IgD-negative memory B cell (primary cell): ENCODE data around the gene RTN4IP1. TPM values are rescaled to one million over a fixed set of nuclear protein-coding genes. Genes with fewer than 3 reads are reported as not detected.

ENCODE experiments used
- H3K27ac Mint-ChIP-seq, 3 donors: one replicate each; pipeline ENCODE4 v1.8.0; 2020 to 2022; ENCODE audit warnings: mild to moderate bottlenecking in 3 of 3, mixed read lengths in 3 of 3, moderate library complexity in 1 of 3
- H3K27me3 Mint-ChIP-seq: one replicate; pipeline ENCODE4 v1.8.0; 2021; ENCODE audit warnings: mixed read lengths
- H3K36me3 Mint-ChIP-seq: one replicate; pipeline ENCODE4 v1.8.0; 2020; ENCODE audit warnings: mild to moderate bottlenecking, mixed read lengths
- H3K4me1 Mint-ChIP-seq, 3 donors: one replicate each; pipeline ENCODE4 v1.8.0; 2020 to 2022; ENCODE audit warnings: mixed read lengths in 3 of 3, mild to moderate bottlenecking in 1 of 3
- H3K4me3 Mint-ChIP-seq, 4 donors: one replicate each; pipeline ENCODE4 v1.8.0; 2020 to 2022; ENCODE audit warnings: mild to moderate bottlenecking in 4 of 4, mixed read lengths in 4 of 4, moderate library complexity in 3 of 4
- H3K9me3 Mint-ChIP-seq, 3 donors: one replicate each; pipeline ENCODE4 v1.8.0; 2020 to 2021; ENCODE audit warnings: mixed read lengths in 3 of 3, mild to moderate bottlenecking in 1 of 3
- polyA plus RNA-seq: library from polyadenylated mRNA; unstranded; fragments of 300-500 nt; fragmentation: Illumina TruSeq; gene quantifications from one replicate; pipeline ENCODE4 v1.2.3, GENCODE V29; 2021

Gene RTN4IP1, protein sequence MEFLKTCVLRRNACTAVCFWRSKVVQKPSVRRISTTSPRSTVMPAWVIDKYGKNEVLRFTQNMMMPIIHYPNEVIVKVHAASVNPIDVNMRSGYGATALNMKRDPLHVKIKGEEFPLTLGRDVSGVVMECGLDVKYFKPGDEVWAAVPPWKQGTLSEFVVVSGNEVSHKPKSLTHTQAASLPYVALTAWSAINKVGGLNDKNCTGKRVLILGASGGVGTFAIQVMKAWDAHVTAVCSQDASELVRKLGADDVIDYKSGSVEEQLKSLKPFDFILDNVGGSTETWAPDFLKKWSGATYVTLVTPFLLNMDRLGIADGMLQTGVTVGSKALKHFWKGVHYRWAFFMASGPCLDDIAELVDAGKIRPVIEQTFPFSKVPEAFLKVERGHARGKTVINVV
- polyA plus RNA-seq = 14.2 TPM

GRCh38 chr6:106629103-106629858 lies at the start of gene RTN4IP1, which contains the start of gene QRSL1:
RTN4IP1 (minus strand) TSS chr6:106629498; CDS start chr6:106629021, 477 bp downstream.
QRSL1 (plus strand) TSS chr6:106629578; CDS start chr6:106629682, 104 bp downstream.
- Mint-ChIP-seq H3K27me3 (no peaks in the 10 kb centered on the region), H3K27ac (peak within 1 kb of the TSS; percentile 98 to 99 (median 99)), H3K36me3 (no peaks in the 10 kb centered on the region), H3K4me3 (peak within 1 kb of the TSS; percentile 94 to 99 (median 97)), H3K9me3 (peaks cover 0 to 4% (median 2%) of the 10 kb centered on the region in 3 donors), H3K4me1 (peaks cover 23 to 48% (median 38%) of the 10 kb centered on the region in 3 donors)

DNA sequence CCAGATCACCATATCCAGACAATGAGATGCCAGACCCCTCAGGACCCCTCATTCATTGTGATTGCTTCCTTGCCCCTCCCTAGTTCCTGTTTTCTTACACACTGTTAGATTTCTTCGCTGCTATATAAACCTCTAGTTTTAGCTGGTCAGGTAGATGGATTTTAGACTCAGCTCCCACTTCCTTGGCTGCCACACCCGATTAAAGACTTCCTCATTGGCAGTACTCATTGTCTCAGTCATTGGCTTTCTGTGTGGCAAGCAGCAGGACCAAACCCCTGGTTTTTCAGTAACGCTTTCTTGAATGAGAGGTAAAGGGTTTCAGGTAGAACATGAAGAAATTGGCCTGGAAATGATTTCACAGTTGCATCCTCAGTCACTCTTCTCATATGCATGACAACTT lies 48.0 kb upstream of the RTN4IP1 start:
- Mint-ChIP-seq H3K4me1 (peaks cover 14 to 23% (median 19%) of the 10 kb centered on the region in 3 donors), H3K27ac (peak overlapping the region in 2 of 3 donors; percentile 31 to 36), H3K4me3 (peak overlapping the region in 2 of 4 donors; percentile 51 to 61), H3K27me3 (no peaks in the 10 kb centered on the region), H3K9me3 (peaks cover 0 to 1% (median 0%) of the 10 kb centered on the region in 3 donors), H3K36me3 (peaks cover 3% of the 10 kb centered on the region)

- Mint-ChIP-seq H3K27me3 (no peaks in the 10 kb centered on the region), H3K27ac (peak overlapping the region in 1 of 3 donors; percentile 48), H3K36me3 (peaks cover 3% of the 10 kb centered on the region), H3K4me3 (no peak overlapping the region), H3K4me1 (peaks cover 15 to 23% (median 23%) of the 10 kb centered on the region in 3 donors), H3K9me3 (peaks cover 0 to 1% (median 0%) of the 10 kb centered on the region in 3 donors)
Measured at GRCh38 chr6:106674541-106675229, 45.4 kb upstream of the RTN4IP1 start.

GRCh38 chr6:106671651-106672050 lies 42.4 kb upstream of the RTN4IP1 start:
- Mint-ChIP-seq H3K27ac (no peak overlapping the region), H3K36me3 (peaks cover 2% of the 10 kb centered on the region), H3K27me3 (no peaks in the 10 kb centered on the region), H3K4me3 (no peak overlapping the region), H3K9me3 (peaks cover 0 to 1% (median 0%) of the 10 kb centered on the region in 3 donors), H3K4me1 (peaks cover 22 to 33% (median 24%) of the 10 kb centered on the region in 3 donors)

DNA sequence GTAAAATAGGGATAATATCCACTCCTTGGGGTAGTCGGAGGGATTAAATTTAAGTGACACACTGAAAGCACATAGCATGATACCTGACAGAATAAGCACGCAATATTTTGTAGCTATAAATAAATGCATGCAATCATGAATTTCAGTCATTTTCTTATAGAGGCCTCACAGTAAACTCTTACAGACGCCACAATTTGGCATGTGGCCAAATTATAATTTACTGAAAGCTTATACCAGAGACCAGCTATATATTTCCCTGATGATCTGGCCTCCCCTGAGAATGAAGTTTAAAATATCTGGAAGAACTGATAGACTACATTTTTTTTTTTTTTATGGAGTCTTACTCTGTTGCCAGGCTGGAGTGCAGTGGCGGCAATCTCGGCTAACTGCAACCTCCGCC lies 40.9 kb upstream of the RTN4IP1 start:
- H3K4me3 Mint-ChIP-seq = no peak overlapping the region
- no peak overlapping the region for H3K27ac Mint-ChIP-seq
- no peaks in the 10 kb centered on the region for H3K27me3 Mint-ChIP-seq
- H3K4me1 Mint-ChIP-seq = peaks cover 27 to 40% (median 29%) of the 10 kb centered on the region in 3 donors
- peaks cover 5% of the 10 kb centered on the region for H3K36me3 Mint-ChIP-seq
- peaks cover 0 to 1% (median 0%) of the 10 kb centered on the region in 3 donors for H3K9me3 Mint-ChIP-seq

- Mint-ChIP-seq H3K9me3 (no peaks in the 10 kb centered on the region), H3K36me3 (peaks cover 18% of the 10 kb centered on the region), H3K27me3 (no peaks in the 10 kb centered on the region), H3K4me3 (peak overlapping the region; percentile 22 to 91 (median 77)), H3K27ac (peak overlapping the region; percentile 23 to 92 (median 30)), H3K4me1 (peaks cover 40 to 57% (median 42%) of the 10 kb centered on the region in 3 donors)
Measured at GRCh38 chr6:106667022-106667402, 37.7 kb upstream of the RTN4IP1 start.

GRCh38 chr6:106666282-106667021 lies 37.2 kb upstream of the RTN4IP1 start:
- peaks cover 18% of the 10 kb centered on the region for H3K36me3 Mint-ChIP-seq
- H3K27ac Mint-ChIP-seq = peak overlapping the region; percentile 23 to 92 (median 30)
- H3K4me3 Mint-ChIP-seq = peak overlapping the region; percentile 22 to 91 (median 77)

DNA sequence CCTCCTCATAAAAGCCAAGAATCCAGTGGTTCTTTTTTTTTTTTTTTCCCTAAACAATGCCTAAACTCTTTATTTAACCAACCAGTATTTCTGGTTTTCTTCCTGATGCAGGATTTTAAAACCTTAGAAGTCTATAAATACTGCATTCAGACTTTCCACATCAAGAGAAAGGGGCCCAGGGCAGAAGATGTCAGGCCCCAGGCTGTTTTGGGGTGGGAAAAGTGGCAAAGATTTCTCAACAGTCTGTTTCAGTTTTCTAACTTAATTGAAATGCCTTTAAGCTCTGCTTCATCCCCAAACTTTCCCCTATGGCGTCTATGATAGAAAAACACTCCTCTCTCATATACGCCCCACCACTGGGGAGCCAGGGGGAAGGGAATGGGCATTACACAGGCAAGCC lies 33.2 kb upstream of the RTN4IP1 start:
- Mint-ChIP-seq H3K27ac (peak overlapping the region in 1 of 3 donors; percentile 3), H3K9me3 (peaks cover 3 to 8% (median 3%) of the 10 kb centered on the region in 3 donors), H3K36me3 (peaks cover 36% of the 10 kb centered on the region), H3K27me3 (no peaks in the 10 kb centered on the region), H3K4me3 (peak overlapping the region in 1 of 4 donors; percentile 58), H3K4me1 (peaks cover 35 to 55% (median 46%) of the 10 kb centered on the region in 3 donors)

More at GRCh38 chr6:106666282-106667021, 37.2 kb upstream of the RTN4IP1 start:
- H3K27me3 Mint-ChIP-seq = no peaks in the 10 kb centered on the region
- H3K9me3 Mint-ChIP-seq = no peaks in the 10 kb centered on the region
- H3K4me1 Mint-ChIP-seq = peaks cover 40 to 59% (median 42%) of the 10 kb centered on the region in 3 donors

DNA sequence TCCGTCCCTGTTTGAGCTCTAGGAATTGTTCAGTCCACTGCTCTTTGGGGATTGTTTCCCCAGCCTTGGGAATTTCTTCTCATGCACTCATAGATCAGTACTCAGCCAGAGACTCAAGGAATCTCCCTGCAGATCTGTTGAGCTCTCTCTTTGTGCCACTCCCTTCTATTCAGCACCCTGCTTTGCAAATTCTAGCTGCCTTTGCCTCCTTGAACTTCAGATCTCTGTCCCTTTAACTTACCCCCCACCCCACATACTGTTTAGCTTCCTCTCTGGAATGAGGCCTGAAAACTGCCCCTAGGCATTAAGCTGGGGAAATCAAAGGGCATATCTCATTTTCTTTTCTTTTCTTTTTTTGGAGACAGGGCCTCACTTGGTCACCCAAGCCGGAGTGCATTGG lies 30.6 kb upstream of the RTN4IP1 start:
- Mint-ChIP-seq H3K27ac (peak overlapping the region in 2 of 3 donors; percentile 88 to 89), H3K9me3 (peaks cover 3 to 8% (median 6%) of the 10 kb centered on the region in 3 donors)

DNA sequence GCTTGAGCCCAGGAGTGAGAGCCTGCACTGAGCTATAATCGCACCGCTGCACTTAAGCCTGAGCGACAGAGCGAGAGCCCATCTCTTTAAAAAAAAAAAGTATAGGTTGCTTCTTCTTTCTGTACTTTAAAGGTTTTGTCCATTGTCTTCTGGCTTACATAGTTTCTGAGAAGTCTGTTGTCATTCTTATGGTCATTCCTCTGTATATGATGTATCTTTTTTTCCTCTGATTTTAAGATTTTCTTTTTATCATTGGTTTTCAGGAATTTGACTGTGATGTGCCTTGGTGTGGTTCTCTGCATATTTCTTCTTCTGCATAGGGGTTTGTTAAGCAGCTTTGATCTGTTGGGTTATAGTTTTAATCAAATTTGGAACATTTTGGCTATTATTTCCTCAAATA lies 29.2 kb upstream of the RTN4IP1 start:
- Mint-ChIP-seq H3K9me3 (peaks cover 3 to 8% (median 6%) of the 10 kb centered on the region in 3 donors), H3K4me3 (peak overlapping the region in 2 of 4 donors; percentile 10 to 26), H3K4me1 (peaks cover 13 to 21% (median 18%) of the 10 kb centered on the region in 3 donors), H3K27ac (peak overlapping the region in 2 of 3 donors; percentile 4 to 51), H3K27me3 (no peaks in the 10 kb centered on the region), H3K36me3 (peaks cover 30% of the 10 kb centered on the region)

More for the DNA sequence above, 30.6 kb upstream of the RTN4IP1 start:
- peak overlapping the region in 1 of 4 donors; percentile 55 for H3K4me3 Mint-ChIP-seq
- peaks cover 21 to 32% (median 31%) of the 10 kb centered on the region in 3 donors for H3K4me1 Mint-ChIP-seq
- peaks cover 35% of the 10 kb centered on the region for H3K36me3 Mint-ChIP-seq
- H3K27me3 Mint-ChIP-seq = no peaks in the 10 kb centered on the region

DNA sequence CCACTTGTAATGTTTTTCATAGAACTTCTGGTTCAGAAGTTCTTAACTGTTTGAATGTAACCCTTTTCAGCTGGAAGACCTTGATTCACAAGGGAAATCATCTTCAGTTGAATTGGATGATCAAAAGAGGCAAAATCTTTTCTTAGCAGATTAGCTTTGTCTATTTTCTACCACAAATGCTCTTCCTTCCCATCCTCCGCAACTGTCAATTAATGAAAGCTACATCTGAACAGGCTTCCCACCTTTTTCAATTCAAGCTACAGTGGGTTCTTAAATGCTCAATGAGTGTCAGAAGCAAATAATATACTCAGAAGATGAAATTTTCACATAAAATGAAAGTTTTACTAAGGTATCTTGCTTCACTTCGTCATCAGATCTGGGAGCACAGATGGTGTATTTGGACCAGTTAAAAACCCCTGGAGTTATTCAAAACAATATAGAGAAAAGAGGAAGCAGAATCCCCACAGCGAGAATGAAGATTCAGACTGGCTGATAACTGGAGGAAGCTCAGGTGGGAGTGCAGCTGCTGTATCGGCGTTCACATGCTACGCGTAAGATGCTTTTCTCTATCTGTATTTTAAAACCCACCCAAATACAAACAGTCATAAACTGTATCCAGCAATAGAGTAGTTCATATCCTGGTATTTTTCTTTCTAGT lies 19.5 kb upstream of the RTN4IP1 start:
- no peaks in the 10 kb centered on the region for H3K27me3 Mint-ChIP-seq
- H3K4me3 Mint-ChIP-seq = peak overlapping the region; percentile 89 to 98 (median 92)
- peaks cover 25% of the 10 kb centered on the region for H3K36me3 Mint-ChIP-seq
- H3K4me1 Mint-ChIP-seq = peaks cover 20 to 24% (median 24%) of the 10 kb centered on the region in 3 donors
- peak overlapping the region; percentile 88 to 97 (median 93) for H3K27ac Mint-ChIP-seq
- no peaks in the 10 kb centered on the region for H3K9me3 Mint-ChIP-seq

DNA sequence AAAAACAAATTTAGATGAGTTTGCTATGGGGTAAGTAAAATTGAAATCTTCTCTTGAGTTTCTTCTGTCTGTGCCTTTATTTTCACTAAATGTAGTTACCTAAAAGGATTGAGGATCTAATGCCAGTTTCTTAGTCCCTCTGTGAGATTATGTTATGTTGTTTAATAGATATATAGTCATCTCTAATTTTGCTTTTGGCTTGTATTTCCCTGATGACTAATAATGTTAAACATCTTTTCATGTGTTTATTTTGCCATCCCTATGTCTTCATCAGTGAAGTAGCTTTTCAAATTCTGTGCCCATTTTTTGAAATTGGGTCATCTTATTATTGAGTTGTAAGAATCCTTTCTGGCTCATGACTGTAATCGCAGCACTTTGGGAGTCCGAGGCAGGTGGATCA lies 13.8 kb upstream of the RTN4IP1 start:
- H3K9me3 Mint-ChIP-seq = no peaks in the 10 kb centered on the region
- H3K27ac Mint-ChIP-seq = no peak overlapping the region
- H3K36me3 Mint-ChIP-seq = peaks cover 31% of the 10 kb centered on the region
- no peaks in the 10 kb centered on the region for H3K27me3 Mint-ChIP-seq
- H3K4me1 Mint-ChIP-seq = peaks cover 20 to 29% (median 27%) of the 10 kb centered on the region in 3 donors
- H3K4me3 Mint-ChIP-seq = peak overlapping the region in 1 of 4 donors; percentile 40

GRCh38 chr6:106642476-106642875 lies 13.2 kb upstream of the RTN4IP1 start:
- Mint-ChIP-seq H3K4me3 (no peak overlapping the region), H3K27me3 (no peaks in the 10 kb centered on the region), H3K36me3 (peaks cover 31% of the 10 kb centered on the region), H3K4me1 (peaks cover 24 to 35% (median 31%) of the 10 kb centered on the region in 3 donors), H3K27ac (no peak overlapping the region), H3K9me3 (no peaks in the 10 kb centered on the region)
